ENCODE measurements around the gene NUP107.

The NUP107 gene

DNA sequence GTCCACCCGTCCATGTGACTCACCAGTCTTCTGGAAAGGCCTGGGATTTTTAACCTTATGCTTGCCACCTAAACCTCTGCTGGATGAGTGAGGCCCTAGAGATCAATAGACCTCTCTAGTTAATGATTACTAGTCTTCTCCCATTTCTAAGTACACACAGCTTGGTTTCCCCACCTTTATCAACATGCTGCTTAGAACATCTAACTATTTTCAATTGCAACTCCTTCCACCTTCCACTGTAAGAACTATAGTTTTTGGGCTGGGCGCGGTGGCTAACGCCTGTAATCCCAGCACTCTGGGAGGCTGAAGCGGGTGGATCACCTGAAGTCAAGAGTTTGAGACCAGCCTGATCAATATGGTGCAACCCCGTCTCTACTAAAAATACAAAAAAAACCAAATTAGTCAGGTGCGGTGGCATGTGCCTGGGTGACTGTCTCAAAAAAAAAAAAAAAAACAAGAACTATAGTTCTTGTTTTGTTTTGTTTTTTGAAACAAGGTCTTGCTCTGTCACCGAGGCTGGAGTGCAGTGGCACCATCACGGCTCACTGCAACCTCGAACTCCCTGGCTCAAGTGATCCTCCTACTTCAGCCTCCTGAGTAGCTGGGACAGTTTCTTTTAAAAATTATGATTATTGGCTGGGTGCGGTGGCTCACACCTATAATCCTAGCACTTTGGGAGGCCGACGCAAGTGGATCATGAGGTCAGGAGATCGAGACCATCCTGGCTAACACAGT, 102.5 kb downstream of the NUP107 start:
- TF ChIP-seq SNAI2 (CRISPR knock-in tag; IDR thresholded peaks at IDR 0.05), result no peak
- no peak for TF ChIP-seq ARNTL (CRISPR knock-in tag; IDR thresholded peaks at IDR 0.05; ENCODE audit: borderline replicate concordance, low read depth)
- TF ChIP-seq CSDC2 (CRISPR knock-in tag; IDR thresholded peaks at IDR 0.05), result no peak
- TF ChIP-seq, protein P1, sequence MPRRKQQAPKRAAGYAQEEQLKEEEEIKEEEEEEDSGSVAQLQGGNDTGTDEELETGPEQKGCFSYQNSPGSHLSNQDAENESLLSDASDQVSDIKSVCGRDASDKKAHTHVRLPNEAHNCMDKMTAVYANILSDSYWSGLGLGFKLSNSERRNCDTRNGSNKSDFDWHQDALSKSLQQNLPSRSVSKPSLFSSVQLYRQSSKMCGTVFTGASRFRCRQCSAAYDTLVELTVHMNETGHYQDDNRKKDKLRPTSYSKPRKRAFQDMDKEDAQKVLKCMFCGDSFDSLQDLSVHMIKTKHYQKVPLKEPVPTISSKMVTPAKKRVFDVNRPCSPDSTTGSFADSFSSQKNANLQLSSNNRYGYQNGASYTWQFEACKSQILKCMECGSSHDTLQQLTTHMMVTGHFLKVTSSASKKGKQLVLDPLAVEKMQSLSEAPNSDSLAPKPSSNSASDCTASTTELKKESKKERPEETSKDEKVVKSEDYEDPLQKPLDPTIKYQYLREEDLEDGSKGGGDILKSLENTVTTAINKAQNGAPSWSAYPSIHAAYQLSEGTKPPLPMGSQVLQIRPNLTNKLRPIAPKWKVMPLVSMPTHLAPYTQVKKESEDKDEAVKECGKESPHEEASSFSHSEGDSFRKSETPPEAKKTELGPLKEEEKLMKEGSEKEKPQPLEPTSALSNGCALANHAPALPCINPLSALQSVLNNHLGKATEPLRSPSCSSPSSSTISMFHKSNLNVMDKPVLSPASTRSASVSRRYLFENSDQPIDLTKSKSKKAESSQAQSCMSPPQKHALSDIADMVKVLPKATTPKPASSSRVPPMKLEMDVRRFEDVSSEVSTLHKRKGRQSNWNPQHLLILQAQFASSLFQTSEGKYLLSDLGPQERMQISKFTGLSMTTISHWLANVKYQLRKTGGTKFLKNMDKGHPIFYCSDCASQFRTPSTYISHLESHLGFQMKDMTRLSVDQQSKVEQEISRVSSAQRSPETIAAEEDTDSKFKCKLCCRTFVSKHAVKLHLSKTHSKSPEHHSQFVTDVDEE (CRISPR knock-in tag; IDR thresholded peaks at IDR 0.05), result no peak
- no peak for TF ChIP-seq OSR1 (CRISPR knock-in tag; IDR thresholded peaks at IDR 0.05)
- no peak for TF ChIP-seq PPARA (CRISPR knock-in tag; IDR thresholded peaks at IDR 0.05; ENCODE audit: borderline replicate concordance)
- no peak for TF ChIP-seq TOX (CRISPR knock-in tag; IDR thresholded peaks at IDR 0.05; ENCODE audit: borderline replicate concordance)
- TF ChIP-seq ZFP30 (CRISPR knock-in tag; IDR thresholded peaks at IDR 0.05), result no peak
- TF ChIP-seq, protein P2, sequence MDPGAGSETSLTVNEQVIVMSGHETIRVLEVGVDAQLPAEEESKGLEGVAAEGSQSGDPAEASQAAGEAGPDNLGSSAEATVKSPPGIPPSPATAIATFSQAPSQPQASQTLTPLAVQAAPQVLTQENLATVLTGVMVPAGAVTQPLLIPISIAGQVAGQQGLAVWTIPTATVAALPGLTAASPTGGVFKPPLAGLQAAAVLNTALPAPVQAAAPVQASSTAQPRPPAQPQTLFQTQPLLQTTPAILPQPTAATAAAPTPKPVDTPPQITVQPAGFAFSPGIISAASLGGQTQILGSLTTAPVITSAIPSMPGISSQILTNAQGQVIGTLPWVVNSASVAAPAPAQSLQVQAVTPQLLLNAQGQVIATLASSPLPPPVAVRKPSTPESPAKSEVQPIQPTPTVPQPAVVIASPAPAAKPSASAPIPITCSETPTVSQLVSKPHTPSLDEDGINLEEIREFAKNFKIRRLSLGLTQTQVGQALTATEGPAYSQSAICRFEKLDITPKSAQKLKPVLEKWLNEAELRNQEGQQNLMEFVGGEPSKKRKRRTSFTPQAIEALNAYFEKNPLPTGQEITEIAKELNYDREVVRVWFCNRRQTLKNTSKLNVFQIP (CRISPR knock-in tag; IDR thresholded peaks at IDR 0.05; ENCODE audit: borderline replicate concordance, low read depth), result no peak
- no peak for TF ChIP-seq ZC3H10 (CRISPR knock-in tag; IDR thresholded peaks at IDR 0.05)
- TF ChIP-seq, protein P3, sequence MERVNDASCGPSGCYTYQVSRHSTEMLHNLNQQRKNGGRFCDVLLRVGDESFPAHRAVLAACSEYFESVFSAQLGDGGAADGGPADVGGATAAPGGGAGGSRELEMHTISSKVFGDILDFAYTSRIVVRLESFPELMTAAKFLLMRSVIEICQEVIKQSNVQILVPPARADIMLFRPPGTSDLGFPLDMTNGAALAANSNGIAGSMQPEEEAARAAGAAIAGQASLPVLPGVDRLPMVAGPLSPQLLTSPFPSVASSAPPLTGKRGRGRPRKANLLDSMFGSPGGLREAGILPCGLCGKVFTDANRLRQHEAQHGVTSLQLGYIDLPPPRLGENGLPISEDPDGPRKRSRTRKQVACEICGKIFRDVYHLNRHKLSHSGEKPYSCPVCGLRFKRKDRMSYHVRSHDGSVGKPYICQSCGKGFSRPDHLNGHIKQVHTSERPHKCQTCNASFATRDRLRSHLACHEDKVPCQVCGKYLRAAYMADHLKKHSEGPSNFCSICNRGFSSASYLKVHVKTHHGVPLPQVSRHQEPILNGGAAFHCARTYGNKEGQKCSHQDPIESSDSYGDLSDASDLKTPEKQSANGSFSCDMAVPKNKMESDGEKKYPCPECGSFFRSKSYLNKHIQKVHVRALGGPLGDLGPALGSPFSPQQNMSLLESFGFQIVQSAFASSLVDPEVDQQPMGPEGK (CRISPR knock-in tag; IDR thresholded peaks at IDR 0.05; ENCODE audit: borderline replicate concordance), result no peak
- no peak for TF ChIP-seq ZFP3 (CRISPR knock-in tag; IDR thresholded peaks at IDR 0.05)
- TF ChIP-seq GLIS3 (CRISPR knock-in tag; IDR thresholded peaks at IDR 0.05), result no peak
- TF ChIP-seq ESRRG (CRISPR knock-in tag; IDR thresholded peaks at IDR 0.05), result no peak
- no peak for TF ChIP-seq ZNF565 (CRISPR knock-in tag; conservative IDR thresholded peaks at IDR 0.05; ENCODE audit: low read depth)
- no peak for TF ChIP-seq RARB (CRISPR knock-in tag; IDR thresholded peaks at IDR 0.05)
- no peak for TF ChIP-seq TCF4 (CRISPR knock-in tag; IDR thresholded peaks at IDR 0.05; ENCODE audit: borderline replicate concordance)
- no peak for ATAC-seq

DNA sequence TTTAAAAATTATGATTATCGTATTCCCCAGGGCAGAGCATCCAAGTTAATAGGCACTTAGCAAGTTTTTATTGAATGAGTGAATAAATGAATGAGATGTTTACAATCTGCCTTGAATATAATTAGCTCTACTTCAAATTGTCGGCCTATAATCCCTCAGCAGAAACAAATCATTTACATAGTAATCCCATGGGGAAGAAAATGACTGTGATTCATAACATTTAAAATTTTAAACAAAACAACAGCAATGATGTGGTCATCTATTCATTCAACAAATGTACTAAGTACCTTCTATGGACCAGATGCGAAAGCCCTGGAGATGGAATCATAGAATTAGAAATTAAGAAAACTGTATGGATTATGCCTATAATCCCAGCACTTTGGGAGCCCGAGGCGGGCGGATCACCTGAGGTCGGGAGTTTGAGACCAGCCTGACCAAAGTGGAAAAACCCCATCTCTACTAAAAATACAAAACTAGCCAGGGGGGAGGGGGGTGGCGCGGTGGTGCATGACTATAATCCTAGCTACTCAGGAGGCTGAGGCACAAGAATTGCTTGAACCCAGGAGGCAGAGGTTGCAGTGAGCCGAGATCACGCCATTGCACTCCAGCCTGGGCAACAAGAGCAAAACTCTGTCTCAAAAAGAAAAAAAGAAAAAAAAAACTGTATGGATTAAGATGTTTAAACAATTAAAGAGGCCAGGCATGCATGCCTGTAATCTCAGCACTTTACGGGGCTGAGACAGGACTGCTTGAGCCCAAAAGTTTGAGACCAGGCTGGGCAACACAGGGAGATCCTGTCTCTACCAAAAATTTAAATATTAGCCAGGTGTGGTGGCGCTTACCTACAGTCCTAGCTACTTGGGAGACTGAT, 103.5 kb downstream of the NUP107 start:
- no peak for ATAC-seq
- TF ChIP-seq, protein P4, sequence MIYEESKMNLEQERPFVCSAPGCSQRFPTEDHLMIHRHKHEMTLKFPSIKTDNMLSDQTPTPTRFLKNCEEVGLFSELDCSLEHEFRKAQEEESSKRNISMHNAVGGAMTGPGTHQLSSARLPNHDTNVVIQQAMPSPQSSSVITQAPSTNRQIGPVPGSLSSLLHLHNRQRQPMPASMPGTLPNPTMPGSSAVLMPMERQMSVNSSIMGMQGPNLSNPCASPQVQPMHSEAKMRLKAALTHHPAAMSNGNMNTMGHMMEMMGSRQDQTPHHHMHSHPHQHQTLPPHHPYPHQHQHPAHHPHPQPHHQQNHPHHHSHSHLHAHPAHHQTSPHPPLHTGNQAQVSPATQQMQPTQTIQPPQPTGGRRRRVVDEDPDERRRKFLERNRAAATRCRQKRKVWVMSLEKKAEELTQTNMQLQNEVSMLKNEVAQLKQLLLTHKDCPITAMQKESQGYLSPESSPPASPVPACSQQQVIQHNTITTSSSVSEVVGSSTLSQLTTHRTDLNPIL (CRISPR knock-in tag; IDR thresholded peaks at IDR 0.05; ENCODE audit: low read depth), result no peak
- no peak for TF ChIP-seq PPARA (CRISPR knock-in tag; IDR thresholded peaks at IDR 0.05; ENCODE audit: borderline replicate concordance)
- TF ChIP-seq ZNF565 (CRISPR knock-in tag; conservative IDR thresholded peaks at IDR 0.05; ENCODE audit: low read depth), result no peak
- no peak for TF ChIP-seq CSDC2 (CRISPR knock-in tag; IDR thresholded peaks at IDR 0.05)
- no peak for TF ChIP-seq GLIS3 (CRISPR knock-in tag; IDR thresholded peaks at IDR 0.05)
- no peak for TF ChIP-seq TOX (CRISPR knock-in tag; IDR thresholded peaks at IDR 0.05; ENCODE audit: borderline replicate concordance)
- TF ChIP-seq ZFP3 (CRISPR knock-in tag; IDR thresholded peaks at IDR 0.05), result no peak
- TF ChIP-seq ZFP30 (CRISPR knock-in tag; IDR thresholded peaks at IDR 0.05), result no peak
- TF ChIP-seq, protein P1 (CRISPR knock-in tag; IDR thresholded peaks at IDR 0.05), result no peak
- no peak for TF ChIP-seq ARNTL (CRISPR knock-in tag; IDR thresholded peaks at IDR 0.05; ENCODE audit: borderline replicate concordance, low read depth)
- TF ChIP-seq SNAI2 (CRISPR knock-in tag; IDR thresholded peaks at IDR 0.05), result no peak
- TF ChIP-seq ESRRG (CRISPR knock-in tag; IDR thresholded peaks at IDR 0.05), result no peak
- no peak for TF ChIP-seq RARB (CRISPR knock-in tag; IDR thresholded peaks at IDR 0.05)
- TF ChIP-seq, protein P2 (CRISPR knock-in tag; IDR thresholded peaks at IDR 0.05; ENCODE audit: borderline replicate concordance, low read depth), result no peak
- TF ChIP-seq OSR1 (CRISPR knock-in tag; IDR thresholded peaks at IDR 0.05), result no peak
